HG03103 (cell line): ENCODE measurements around the gene TRIM77.
"Not testable (repeated sequence)": the region's sequence is repeated elsewhere in the genome, so short reads cannot be mapped to it uniquely, and the experiment has no call there.

Experiments
- ATAC-seq: cut with Tn5 transposase; IDR thresholded peaks from one replicate; pipeline ENCODE4 v1.9.1; 2021; ENCODE audit warnings: low read depth; ENCODE audit not compliant: unreplicated experiment

The TRIM77 gene

GRCh38 chr11:89709999-89710398 lies at the start of gene TRIM77:
TSS of gene TRIM77 (plus strand) at chr11:89710299. CDS start at chr11:89710299, 0 bp downstream.
- ATAC-seq, result not testable (repeated sequence)

- no peak for ATAC-seq
These were observed 43.1 kb upstream of the TRIM77 start for GRCh38 chr11:89667001-89667400.

- not testable (repeated sequence) for ATAC-seq
These were observed 41.9 kb upstream of the TRIM77 start for GRCh38 chr11:89668158-89668557.

- not testable (repeated sequence) for ATAC-seq
These were observed 40.5 kb upstream of the TRIM77 start for GRCh38 chr11:89669586-89669985.

- ATAC-seq, result not testable (repeated sequence)
These were observed 40.0 kb upstream of the TRIM77 start for GRCh38 chr11:89669993-89670669.

GRCh38 chr11:89672547-89672946 lies 37.6 kb upstream of the TRIM77 start:
- ATAC-seq, result not testable (repeated sequence)

- not testable (repeated sequence) for ATAC-seq
These were observed 36.7 kb upstream of the TRIM77 start for GRCh38 chr11:89673380-89673779.

- ATAC-seq, result not testable (repeated sequence)
These were observed 34.7 kb upstream of the TRIM77 start for GRCh38 chr11:89675383-89675782.

- ATAC-seq, result not testable (repeated sequence)
These were observed 34.2 kb upstream of the TRIM77 start for GRCh38 chr11:89675948-89676347.

GRCh38 chr11:89707080-89707479 lies 3.0 kb upstream of the TRIM77 start:
- not testable (repeated sequence) for ATAC-seq

- ATAC-seq, result not testable (repeated sequence)
These were observed 14.9 kb downstream of the TRIM77 start for GRCh38 chr11:89724866-89725498.

- not testable (repeated sequence) for ATAC-seq
These were observed 20.1 kb downstream of the TRIM77 start for GRCh38 chr11:89730215-89730614.

- ATAC-seq, result no peak
These were observed 26.5 kb downstream of the TRIM77 start for GRCh38 chr11:89736566-89736965.

- ATAC-seq, result no peak
These were observed 27.0 kb downstream of the TRIM77 start for GRCh38 chr11:89737116-89737515.

- ATAC-seq, result not testable (repeated sequence)
These were observed 31.3 kb downstream of the TRIM77 start for GRCh38 chr11:89741406-89741805.

GRCh38 chr11:89744158-89744557 lies 34.1 kb downstream of the TRIM77 start:
- ATAC-seq, result not testable (repeated sequence)

- ATAC-seq, result not testable (repeated sequence)
These were observed 40.7 kb downstream of the TRIM77 start for GRCh38 chr11:89750822-89751221.
